ENCODE results near the gene DNER. TPM values are rescaled to one million over a fixed set of nuclear protein-coding genes. Genes with fewer than 3 reads are reported as not detected.

The DNER gene
- total RNA-seq, 2 donors from 2014 or later = 17.6 to 28.4 TPM

DNA sequence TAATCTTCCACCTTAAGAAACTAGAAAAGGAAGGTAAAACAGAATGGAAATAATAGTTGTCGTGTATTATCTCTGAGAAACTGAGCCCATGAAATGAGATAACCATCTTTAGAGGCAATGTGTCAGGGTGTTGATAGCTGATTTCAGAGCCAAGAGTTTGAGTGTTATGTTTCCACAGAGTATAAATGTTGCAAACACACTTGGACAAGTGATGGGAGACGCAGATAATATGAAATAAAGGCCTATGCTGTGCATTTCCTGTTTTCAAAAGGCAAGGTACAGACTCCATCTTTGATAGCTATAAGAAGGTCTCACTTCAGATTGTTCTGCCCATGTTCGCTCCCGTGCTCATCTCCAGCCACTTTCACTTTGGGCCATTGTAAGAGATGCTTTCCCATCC, 25.9 kb upstream of the DNER start:
- Histone ChIP-seq H3K27ac (no peak overlapping the region), H3K4me3 (no peak overlapping the region), H3K4me1 (no peaks in the 10 kb centered on the region), H3K36me3 (no peaks in the 10 kb centered on the region), H3K27me3 (no peaks in the 10 kb centered on the region), H3K9me3 (peaks cover 0 to 28% of the 10 kb centered on the region in 2 donors)
- no peak for DNase-seq (ENCODE audit: low spot score)
- TF ChIP-seq, protein P1, sequence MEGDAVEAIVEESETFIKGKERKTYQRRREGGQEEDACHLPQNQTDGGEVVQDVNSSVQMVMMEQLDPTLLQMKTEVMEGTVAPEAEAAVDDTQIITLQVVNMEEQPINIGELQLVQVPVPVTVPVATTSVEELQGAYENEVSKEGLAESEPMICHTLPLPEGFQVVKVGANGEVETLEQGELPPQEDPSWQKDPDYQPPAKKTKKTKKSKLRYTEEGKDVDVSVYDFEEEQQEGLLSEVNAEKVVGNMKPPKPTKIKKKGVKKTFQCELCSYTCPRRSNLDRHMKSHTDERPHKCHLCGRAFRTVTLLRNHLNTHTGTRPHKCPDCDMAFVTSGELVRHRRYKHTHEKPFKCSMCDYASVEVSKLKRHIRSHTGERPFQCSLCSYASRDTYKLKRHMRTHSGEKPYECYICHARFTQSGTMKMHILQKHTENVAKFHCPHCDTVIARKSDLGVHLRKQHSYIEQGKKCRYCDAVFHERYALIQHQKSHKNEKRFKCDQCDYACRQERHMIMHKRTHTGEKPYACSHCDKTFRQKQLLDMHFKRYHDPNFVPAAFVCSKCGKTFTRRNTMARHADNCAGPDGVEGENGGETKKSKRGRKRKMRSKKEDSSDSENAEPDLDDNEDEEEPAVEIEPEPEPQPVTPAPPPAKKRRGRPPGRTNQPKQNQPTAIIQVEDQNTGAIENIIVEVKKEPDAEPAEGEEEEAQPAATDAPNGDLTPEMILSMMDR (IDR thresholded peaks at IDR 0.05) = no peak

DNA sequence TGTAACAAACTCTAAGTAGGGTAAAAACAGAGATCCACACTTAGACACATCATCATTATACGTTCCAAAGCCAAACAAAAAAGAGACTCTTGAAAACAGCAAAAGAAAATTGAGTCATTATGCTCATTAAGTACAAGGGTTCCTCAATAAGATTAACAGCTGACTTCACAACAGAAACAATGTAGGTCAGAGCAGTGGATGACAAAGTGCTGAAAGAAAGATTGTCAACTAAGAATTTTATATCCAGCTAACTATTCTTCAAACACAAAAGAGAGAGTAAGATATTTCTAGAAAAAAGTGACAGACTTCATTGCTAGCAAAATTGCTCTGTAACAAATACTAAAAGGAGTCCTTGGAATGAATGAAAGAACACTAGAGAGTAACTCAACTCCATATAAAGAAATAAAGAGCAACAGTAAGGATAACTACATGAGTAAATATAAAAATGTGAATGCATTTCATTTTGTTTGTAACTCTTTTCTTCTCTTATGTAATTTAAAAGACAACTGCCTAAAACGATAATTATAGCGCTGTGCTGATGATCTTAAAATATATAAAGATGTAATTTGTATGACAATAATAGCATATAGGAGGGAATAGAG, 23.8 kb upstream of the DNER start:
- Histone ChIP-seq H3K27me3 (no peaks in the 10 kb centered on the region), H3K9me3 (peaks cover 0 to 28% of the 10 kb centered on the region in 2 donors), H3K27ac (no peak overlapping the region), H3K4me1 (no peaks in the 10 kb centered on the region), H3K36me3 (no peaks in the 10 kb centered on the region), H3K4me3 (no peak overlapping the region)
- no peak for DNase-seq (ENCODE audit: low spot score)
- TF ChIP-seq, protein P1 (IDR thresholded peaks at IDR 0.05) = no peak

DNA sequence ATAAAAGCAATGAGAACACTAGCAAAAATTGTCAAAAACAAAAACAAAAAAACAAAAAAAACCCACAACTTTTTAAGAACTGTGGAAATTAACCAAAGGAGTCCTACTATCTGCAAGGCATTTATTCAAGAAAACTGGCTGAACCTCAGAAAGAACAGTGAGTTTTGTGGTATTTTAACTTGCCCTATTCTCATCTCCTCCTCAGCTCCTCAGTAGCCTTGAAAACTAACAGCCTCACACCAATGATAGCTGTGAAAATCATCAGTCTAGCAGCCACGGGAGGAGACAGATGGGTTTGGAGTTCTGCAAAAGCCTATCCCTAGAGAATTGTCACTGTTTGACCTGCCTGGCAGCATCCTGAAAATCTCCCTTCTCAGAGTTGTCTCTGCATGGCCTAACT, 20.1 kb upstream of the DNER start:
- H3K4me1 ChIP-seq = no peaks in the 10 kb centered on the region
- TF ChIP-seq, protein P1 (IDR thresholded peaks at IDR 0.05) = no peak
- no peaks in the 10 kb centered on the region for H3K36me3 ChIP-seq
- H3K27ac ChIP-seq = no peak overlapping the region
- no peak overlapping the region for H3K4me3 ChIP-seq
- no peaks in the 10 kb centered on the region for H3K27me3 ChIP-seq
- DNase-seq (ENCODE audit: low spot score) = no peak
- H3K9me3 ChIP-seq = peaks cover 0 to 27% of the 10 kb centered on the region in 2 donors

DNA sequence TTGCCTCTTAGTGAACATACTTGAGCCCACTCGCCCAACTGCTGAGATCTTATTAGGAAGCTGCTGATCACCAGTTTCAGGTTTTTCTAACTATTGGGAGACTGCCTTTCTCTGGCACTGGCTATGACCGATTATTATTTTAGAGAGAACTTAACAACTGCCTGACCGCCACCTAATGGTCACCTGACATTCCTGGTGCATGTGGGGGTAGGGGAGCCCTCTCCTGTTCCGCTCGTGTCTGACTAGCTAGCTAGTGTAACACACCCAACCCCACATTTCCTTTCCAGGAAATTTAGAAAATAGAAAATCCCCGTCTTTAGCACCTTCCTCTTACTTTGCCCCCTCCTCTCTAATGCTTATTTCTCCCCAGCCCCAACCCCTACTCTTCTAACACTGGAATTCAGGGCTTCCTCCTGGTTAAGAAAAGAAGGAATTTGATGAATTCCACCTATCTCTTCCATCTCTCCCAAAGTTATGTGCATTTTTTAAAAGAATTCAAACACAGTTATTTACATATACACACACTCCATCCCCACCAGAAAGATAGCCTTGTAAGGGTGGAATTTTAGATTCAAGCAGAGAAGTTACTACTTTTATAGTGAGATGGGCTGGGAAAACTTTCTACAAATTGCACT, 19.4 kb upstream of the DNER start:
- Histone ChIP-seq H3K36me3 (no peaks in the 10 kb centered on the region), H3K27me3 (no peaks in the 10 kb centered on the region), H3K4me1 (no peaks in the 10 kb centered on the region), H3K27ac (no peak overlapping the region), H3K9me3 (peaks cover 0 to 21% of the 10 kb centered on the region in 2 donors), H3K4me3 (no peak overlapping the region)
- TF ChIP-seq, protein P1 (IDR thresholded peaks at IDR 0.05) = no peak
- no peak for DNase-seq (ENCODE audit: low spot score)

DNA sequence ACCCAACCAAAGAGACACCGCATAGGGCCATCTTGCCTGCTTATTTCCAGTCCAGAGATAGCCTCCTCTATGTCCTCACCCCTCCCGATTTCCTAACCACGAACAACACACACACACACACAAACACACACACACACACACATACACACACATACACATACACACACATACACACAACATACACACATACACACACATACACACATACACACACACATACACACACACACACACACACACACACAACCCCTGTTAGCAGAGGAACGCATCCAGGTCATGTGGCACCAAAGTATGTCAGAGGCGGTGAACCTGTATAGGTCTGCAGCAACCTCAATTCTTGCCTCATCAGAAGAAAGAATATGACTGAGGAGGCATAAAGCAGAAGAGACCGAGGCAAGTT, 18.5 kb upstream of the DNER start:
- Histone ChIP-seq H3K36me3 (no peaks in the 10 kb centered on the region), H3K4me1 (no peaks in the 10 kb centered on the region), H3K4me3 (no peak overlapping the region), H3K27ac (no peak overlapping the region), H3K9me3 (peaks cover 0 to 13% of the 10 kb centered on the region in 2 donors), H3K27me3 (no peaks in the 10 kb centered on the region)
- TF ChIP-seq, protein P1 (IDR thresholded peaks at IDR 0.05) = no peak
- DNase-seq (ENCODE audit: low spot score) = no peak

All from right atrium auricular region (tissue), 2 donors.